HT1080 (cell line): ENCODE measurements around the gene TTLL5. TPM values are rescaled to one million over a fixed set of nuclear protein-coding genes. Genes with fewer than 3 reads are reported as not detected.

Experiments
- DNase-seq: peaks from one replicate; pipeline ENCODE4 v3.0.0-alpha.2; 2015; ENCODE audit warnings: low read depth
- total RNA-seq: library from RNA; depleted of rRNA; stranded (reverse); fragments of >200 nt; shearing (Covaris generic); gene quantifications from 2 replicates; pipeline ENCODE4 v1.2.3, GENCODE V29; 2014; rRNA removed

The TTLL5 gene
- total RNA-seq, 1 experiment from 2014 or later: 33.2 TPM

DNA sequence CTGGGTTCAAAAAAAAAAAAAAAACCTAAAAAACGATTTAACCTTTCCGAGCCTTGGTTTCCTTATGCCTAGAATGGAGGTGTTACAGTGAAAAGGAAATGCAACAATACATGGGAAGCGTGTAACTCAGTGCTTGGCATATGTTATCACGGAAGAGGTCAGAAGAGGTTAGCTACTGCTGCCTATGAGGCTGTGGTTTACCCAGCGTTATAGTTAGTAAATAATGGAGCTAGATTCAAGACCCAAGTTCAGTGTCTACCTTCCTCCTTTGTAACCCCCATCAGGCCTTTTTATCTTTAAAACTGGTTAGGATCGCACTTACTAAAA is 325.4 kb downstream of the TTLL5 start:
- DNase-seq: no peak

DNA sequence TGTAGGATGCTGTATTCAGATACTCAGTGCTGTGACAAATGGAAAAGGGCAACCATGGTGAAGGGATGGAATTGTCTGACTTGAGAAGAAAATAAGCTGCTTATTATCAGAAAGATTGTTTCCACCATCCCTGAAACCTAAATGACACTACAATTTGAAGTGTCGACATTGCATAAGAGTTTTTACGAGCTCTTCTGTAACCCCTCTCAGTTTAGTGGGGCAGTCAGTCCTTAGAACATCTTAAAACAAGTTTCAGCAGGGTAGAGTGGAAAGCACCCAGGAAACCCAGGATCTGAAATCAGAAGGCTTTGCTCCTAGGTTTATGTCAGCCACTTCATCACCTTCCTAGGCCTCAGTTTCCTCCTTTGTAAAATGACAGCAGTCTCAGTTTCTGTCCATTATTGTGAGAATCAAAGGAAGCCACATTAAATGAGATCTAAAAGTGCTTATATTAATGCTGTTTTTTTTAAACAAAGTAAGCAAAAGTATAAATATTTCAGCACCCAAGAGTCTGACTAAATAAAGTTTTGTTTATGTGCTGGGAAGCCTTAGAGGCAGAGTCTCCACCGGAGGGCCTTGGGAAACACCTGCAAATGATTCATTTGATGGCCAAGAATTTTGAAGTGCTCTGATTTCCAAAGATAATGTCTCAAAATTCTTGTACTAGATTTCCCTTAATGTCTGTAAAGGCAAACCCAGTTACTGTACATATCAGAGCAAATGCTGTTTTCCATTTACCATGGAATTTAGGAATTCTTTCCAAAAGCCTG is 326.3 kb downstream of the TTLL5 start:
- DNase-seq: no peak

DNA sequence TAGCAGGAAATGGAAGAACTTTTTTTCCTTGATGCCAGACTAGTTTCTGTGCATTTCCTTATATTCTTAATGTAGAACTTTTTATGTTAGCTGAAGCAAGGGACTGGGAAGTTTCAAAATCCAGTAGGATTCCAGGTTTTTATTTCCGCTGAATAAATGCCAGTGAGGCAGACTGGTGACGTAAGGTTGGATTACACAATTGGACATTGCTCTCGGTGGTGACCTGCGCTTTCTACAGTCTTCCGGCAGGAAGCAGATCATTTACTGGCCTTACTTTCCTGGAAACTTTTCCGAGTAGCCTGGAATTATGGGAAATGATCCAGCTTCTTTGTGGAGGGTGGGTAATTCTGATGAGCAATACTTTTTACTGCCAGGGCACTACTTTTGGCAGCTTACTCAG is 328.1 kb downstream of the TTLL5 start:
- no peak for DNase-seq

- DNase-seq: no peak
These were observed 329.3 kb downstream of the TTLL5 start for GRCh38 chr14:75990297-75990696.

DNA sequence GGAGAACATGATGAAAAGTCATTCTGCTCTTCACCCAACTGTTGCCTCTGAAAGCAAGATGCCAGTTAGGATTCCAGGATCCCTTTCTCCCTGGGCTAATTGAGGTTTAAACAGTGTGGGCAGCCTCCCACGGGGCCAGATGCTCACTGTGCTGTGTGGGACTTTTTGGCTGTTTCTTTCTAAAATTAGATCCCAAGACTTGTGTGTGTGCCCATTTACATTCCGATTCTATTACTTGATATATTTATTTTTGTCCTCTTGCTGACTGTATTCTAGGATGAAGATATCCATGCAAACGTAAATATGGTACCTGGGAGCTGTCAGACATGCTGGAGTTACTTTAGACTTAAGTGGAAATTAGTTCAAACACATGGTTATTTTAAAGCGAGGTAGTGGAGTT is 330.7 kb downstream of the TTLL5 start:
- DNase-seq: no peak

DNA sequence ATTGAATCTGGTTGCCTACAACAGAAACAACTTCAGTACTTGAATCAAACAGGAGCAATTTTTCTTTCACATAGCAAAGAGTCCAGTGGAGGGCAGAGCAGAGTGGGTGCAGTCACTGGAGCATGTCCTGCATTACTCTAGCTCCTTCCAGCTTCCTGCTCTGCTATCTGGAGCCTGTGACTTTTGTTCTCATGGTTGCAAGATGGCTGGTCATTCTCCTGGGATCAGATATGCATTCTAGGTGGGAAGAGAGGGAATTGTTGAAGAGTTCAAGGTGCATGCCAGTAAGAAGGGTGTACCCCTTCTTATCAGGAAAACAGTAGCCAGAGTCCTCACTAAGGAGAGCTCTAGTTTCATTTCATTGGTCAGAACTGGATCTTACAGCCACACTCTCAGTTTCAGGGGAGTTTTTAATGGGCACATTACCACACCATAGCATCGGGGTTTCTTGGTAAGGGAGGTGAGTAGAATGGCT is 332.6 kb downstream of the TTLL5 start:
- no peak for DNase-seq

DNA sequence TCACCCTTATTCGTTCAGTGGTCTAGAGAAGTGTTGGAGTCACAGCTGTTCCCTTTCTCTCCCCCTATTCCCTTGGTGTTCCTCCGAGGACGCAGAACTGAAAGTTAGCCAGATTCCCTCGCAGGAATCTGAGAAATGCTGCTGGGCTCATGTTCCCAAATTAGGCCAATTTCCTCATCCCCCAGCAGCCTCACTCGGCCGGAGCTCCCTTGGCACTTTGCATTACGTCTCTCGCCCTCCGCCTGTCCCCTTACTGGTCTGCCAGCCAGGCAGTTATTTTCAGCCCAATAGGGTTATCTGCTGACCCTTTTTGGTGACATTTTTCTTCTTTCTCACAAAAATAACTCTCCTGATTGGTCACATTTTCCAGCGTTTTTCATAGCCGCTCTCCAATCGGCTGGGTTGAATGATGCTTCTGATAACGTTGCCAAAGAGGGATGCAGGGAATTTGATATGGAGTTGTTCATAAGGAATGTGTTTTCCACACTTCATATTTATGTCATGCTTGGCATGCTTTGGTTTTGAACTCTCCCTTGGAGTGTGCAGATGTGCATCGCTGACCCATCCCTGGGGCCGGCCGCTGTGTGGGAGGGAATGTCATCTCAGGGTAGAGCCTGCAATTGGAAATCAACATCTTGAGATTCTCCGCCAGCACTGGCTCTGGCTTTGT is 334.5 kb downstream of the TTLL5 start:
- no peak for DNase-seq

DNA sequence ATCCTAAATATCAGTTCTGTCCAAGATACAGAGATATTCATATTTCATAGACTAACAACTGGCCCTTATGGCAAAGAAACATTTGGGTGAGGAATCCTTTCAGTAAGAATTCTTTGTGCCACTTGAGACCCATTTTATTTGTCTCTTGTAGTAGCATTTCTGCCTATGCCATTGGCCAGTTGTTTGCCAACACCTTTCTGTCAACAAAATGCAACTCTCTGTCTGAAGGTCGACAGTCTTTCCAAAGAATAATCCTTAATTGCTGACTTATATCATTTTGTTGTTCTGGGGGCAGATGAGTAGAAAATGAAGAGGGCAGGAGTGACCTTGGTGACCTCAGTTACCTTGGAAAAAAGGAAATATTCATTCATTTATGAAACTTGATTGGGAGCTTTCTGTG is 335.4 kb downstream of the TTLL5 start:
- DNase-seq: no peak

DNA sequence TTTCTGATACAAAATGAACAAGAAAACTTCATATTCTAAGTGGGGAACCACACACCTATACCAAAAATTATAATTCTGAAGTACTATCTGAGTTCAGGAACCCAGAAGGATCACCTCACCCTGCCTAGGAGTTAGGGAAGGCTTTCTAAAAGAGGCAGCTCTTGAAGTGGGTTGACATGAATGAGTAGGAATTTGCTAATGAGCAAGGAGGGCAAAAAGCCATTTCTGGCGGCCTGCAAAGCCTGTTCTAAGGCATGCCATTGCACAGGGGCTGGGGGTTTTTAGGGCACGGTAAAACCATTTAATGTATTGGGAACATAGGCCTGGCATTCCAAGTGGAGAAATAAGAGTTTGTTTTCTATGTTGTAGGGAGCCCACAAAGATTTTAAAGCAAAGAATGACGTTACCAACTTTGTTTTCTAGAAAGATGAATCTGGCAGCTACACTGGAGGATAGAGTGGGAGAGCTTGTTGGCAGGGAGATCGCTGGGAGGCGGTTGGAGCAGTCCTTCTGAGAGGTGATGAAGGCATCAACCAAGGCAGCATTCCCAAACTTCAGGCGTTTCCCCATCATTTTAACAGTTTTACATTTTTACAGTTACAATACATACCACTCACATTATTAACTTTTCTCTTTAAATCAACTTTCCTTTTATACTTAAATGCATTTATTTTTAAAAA is 338.6 kb downstream of the TTLL5 start:
- no peak for DNase-seq

DNA sequence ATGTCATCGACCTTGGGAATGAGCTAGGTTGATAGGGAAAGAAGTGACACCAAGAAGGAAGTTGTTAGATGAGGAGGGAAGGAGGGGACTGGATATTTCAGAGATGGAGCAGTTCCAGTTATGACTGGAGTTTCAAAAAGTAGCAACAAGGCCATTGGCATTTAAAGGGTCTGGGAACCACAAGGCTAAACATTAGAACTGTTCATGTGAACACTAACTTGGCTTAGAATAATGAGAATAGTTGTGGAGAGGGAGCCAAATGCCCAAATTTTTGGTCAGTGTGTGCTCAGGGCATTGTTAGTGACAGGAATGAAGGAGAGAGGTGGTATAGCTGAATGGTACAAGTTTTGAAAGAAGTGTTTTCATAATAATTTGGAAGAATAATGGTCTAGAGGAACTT is 341.3 kb downstream of the TTLL5 start:
- no peak for DNase-seq

Other genes with a start within 250 kb of the TTLL5 start
- 26.9 and 29.3 TPM in 2 replicates for gene JDP2, start 233.2 kb upstream of the TTLL5 start, total RNA-seq
- gene BATF, start 138.8 kb upstream of the TTLL5 start, total RNA-seq: not detected in 2 replicates
- gene FLVCR2, start 82.6 kb upstream of the TTLL5 start, total RNA-seq: 0.67 and 0.85 TPM in 2 replicates
- 11.9 and 15.2 TPM in 2 replicates for gene ERG28, start 370 bp upstream of the TTLL5 start, total RNA-seq